Endothelial cell of umbilical vein (primary cell): ENCODE measurements around the gene CHMP4A.

Experiments used
- CTCF ChIP-seq, 2 donors: IDR thresholded peaks; 1 replicate in 1 of 2; 2 replicates in 1 of 2; pipeline ENCODE4 v1.5.1; 2011; ENCODE audit warnings: low read length in 2 of 2, mild to moderate bottlenecking in 2 of 2, moderate library complexity in 2 of 2, control low read depth in 1 of 2, inconsistent platforms in 1 of 2, low read depth in 1 of 2; ENCODE audit not compliant: insufficient read depth in 1 of 2; ENCODE audit errors: extremely low read depth in 1 of 2
- EZH2 ChIP-seq: IDR thresholded peaks from 2 replicates; pipeline ENCODE4 v1.6.1; 2012; ENCODE audit warnings: borderline replicate concordance, low read depth, mild to moderate bottlenecking, moderate library complexity, low read length, inconsistent platforms; ENCODE audit not compliant: severe bottlenecking
- JUN ChIP-seq: IDR thresholded peaks from 2 replicates; pipeline ENCODE4 v1.6.1; 2011; ENCODE audit warnings: borderline replicate concordance, low read depth; ENCODE audit not compliant: insufficient read length, insufficient read depth
- POLR2A ChIP-seq: IDR thresholded peaks from 2 replicates; pipeline ENCODE4 v1.6.1; 2012; ENCODE audit warnings: low read depth, mild to moderate bottlenecking, control low read depth, low read length
- POLR2AphosphoS5 ChIP-seq: IDR thresholded peaks from 2 replicates; pipeline ENCODE4 v1.6.1; 2012; ENCODE audit warnings: low read depth, mild to moderate bottlenecking, control low read depth, low read length, moderate library complexity; ENCODE audit not compliant: insufficient read depth

GRCh38 chr14:24167469-24168114 is 45.7 kb downstream of the CHMP4A start:
- no peak for TF ChIP-seq CTCF (IDR thresholded peaks at IDR 0.05; ENCODE audit: extremely low read depth in 1 of 2, insufficient read depth in 1 of 2, low read depth in 1 of 2, low read length in 2 of 2)
- no peak for TF ChIP-seq POLR2A
- TF ChIP-seq POLR2AphosphoS5 = no peak
- TF ChIP-seq EZH2 = no peak
- TF ChIP-seq JUN = no peak
